ENCODE data around the gene HBS1L.

DNA sequence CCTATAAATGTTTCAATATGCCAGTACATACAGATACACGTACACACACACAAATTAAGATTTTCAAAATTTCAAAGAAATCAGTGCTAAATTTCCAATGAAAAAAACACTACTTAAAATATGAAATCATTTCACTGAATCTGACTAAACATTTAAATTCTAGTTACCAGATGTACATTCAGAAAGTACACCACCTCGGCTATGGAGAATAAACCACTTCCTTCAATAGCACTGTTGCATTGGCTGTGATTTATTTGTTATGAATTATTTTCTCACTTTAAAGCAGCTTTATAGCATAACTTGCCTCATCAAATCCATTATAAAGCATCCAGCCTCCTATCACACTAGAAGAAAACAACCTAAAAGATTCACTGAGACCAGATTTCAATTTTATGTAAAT lies 36.6 kb downstream of the HBS1L start:
- TF ChIP-seq, protein P1, sequence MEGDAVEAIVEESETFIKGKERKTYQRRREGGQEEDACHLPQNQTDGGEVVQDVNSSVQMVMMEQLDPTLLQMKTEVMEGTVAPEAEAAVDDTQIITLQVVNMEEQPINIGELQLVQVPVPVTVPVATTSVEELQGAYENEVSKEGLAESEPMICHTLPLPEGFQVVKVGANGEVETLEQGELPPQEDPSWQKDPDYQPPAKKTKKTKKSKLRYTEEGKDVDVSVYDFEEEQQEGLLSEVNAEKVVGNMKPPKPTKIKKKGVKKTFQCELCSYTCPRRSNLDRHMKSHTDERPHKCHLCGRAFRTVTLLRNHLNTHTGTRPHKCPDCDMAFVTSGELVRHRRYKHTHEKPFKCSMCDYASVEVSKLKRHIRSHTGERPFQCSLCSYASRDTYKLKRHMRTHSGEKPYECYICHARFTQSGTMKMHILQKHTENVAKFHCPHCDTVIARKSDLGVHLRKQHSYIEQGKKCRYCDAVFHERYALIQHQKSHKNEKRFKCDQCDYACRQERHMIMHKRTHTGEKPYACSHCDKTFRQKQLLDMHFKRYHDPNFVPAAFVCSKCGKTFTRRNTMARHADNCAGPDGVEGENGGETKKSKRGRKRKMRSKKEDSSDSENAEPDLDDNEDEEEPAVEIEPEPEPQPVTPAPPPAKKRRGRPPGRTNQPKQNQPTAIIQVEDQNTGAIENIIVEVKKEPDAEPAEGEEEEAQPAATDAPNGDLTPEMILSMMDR (IDR thresholded peaks at IDR 0.05): no peak
- TF ChIP-seq POLR2A (IDR thresholded peaks at IDR 0.05) (no peak), EP300 (IDR thresholded peaks at IDR 0.05) (no peak)

Measured in tibial nerve (tissue), 4 donors.